GM21526 (cell line): ENCODE results near the gene FCER1G.
"Not testable (repeated sequence)": the region's sequence is repeated elsewhere in the genome, so short reads cannot be mapped to it uniquely, and the experiment has no call there.

ENCODE experiments used
- ATAC-seq: cut with Tn5 transposase; IDR thresholded peaks from one replicate; pipeline ENCODE4 v1.9.1; 2021; ENCODE audit warnings: moderate library complexity; ENCODE audit not compliant: unreplicated experiment, low FRiP score

Gene FCER1G

GRCh38 chr1:161226759-161227158 is 11.7 kb downstream of the FCER1G start:
- no peak for ATAC-seq

- ATAC-seq, result no peak
These were observed 12.2 kb downstream of the FCER1G start for GRCh38 chr1:161227196-161227871.

- no peak for ATAC-seq
These were observed 12.9 kb downstream of the FCER1G start for GRCh38 chr1:161228032-161228431.

GRCh38 chr1:161229896-161230295 is 14.8 kb downstream of the FCER1G start:
- ATAC-seq, result no peak

- no peak for ATAC-seq
These were observed 15.7 kb downstream of the FCER1G start for GRCh38 chr1:161230762-161231161.

- no peak for ATAC-seq
These were observed 18.0 kb downstream of the FCER1G start for GRCh38 chr1:161233102-161233501.

- no peak for ATAC-seq
These were observed 21.1 kb downstream of the FCER1G start for GRCh38 chr1:161235957-161236775.

GRCh38 chr1:161238039-161238473 is 23.0 kb downstream of the FCER1G start, which contains the start of gene NR1I3:
NR1I3 (minus strand) TSS chr1:161238203; CDS start chr1:161236565, 1,638 bp downstream.
- no peak for ATAC-seq

GRCh38 chr1:161241682-161242081 is 26.6 kb downstream of the FCER1G start:
- ATAC-seq, result no peak

- ATAC-seq, result no peak
These were observed 27.2 kb downstream of the FCER1G start for GRCh38 chr1:161242313-161242712.

- no peak for ATAC-seq
These were observed 29.8 kb downstream of the FCER1G start for GRCh38 chr1:161244888-161245287.

GRCh38 chr1:161250100-161250499 is 35.0 kb downstream of the FCER1G start:
- not testable (repeated sequence) for ATAC-seq

- no peak for ATAC-seq
These were observed 35.7 kb downstream of the FCER1G start for GRCh38 chr1:161250829-161251228.

- ATAC-seq, result no peak
These were observed 36.5 kb downstream of the FCER1G start for GRCh38 chr1:161251579-161251978.

- ATAC-seq, result not testable (repeated sequence)
These were observed 40.2 kb downstream of the FCER1G start for GRCh38 chr1:161255302-161255701.

- ATAC-seq, result not testable (repeated sequence)
These were observed 40.9 kb downstream of the FCER1G start for GRCh38 chr1:161255955-161256520.

- not testable (repeated sequence) for ATAC-seq
These were observed 42.0 kb downstream of the FCER1G start for GRCh38 chr1:161257109-161257508.

- ATAC-seq, result no peak
These were observed 43.6 kb downstream of the FCER1G start, which contains the start of gene PCP4L1 for GRCh38 chr1:161258439-161259344. PCP4L1 (plus strand) TSS chr1:161258745; CDS start chr1:161258975, 230 bp downstream.

GRCh38 chr1:161259345-161259702 is 44.2 kb downstream of the FCER1G start:
- ATAC-seq, result no peak

- no peak for ATAC-seq
These were observed 44.7 kb downstream of the FCER1G start for GRCh38 chr1:161259765-161260164.
